ENCODE measurements around the gene PGBD5.

Gene PGBD5

DNA sequence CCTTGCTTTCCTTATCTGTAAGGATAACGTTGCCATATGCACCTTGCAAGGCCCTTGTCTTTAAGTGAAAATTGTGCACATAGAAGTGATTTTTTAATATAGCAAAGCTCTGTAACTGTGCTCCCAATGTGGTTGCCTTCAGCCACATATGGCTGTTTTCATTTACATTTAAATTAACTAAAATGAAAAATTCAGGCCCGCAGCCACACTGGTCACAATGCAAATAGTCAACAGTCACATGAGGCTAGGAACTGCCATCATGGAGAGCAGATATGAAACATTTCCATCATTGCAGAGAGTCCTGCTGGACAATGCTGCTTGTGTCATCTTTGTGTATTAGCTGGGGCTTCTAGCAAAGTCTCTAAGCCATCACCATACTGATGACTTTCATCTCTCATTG is 83.4 kb downstream of the PGBD5 start:
- DNase-seq (ENCODE audit: low read depth): no peak
- no peak overlapping the region for H3K4me3 ChIP-seq (replicated peaks; ENCODE audit: low read depth, low read length)
- TF ChIP-seq, protein P1, sequence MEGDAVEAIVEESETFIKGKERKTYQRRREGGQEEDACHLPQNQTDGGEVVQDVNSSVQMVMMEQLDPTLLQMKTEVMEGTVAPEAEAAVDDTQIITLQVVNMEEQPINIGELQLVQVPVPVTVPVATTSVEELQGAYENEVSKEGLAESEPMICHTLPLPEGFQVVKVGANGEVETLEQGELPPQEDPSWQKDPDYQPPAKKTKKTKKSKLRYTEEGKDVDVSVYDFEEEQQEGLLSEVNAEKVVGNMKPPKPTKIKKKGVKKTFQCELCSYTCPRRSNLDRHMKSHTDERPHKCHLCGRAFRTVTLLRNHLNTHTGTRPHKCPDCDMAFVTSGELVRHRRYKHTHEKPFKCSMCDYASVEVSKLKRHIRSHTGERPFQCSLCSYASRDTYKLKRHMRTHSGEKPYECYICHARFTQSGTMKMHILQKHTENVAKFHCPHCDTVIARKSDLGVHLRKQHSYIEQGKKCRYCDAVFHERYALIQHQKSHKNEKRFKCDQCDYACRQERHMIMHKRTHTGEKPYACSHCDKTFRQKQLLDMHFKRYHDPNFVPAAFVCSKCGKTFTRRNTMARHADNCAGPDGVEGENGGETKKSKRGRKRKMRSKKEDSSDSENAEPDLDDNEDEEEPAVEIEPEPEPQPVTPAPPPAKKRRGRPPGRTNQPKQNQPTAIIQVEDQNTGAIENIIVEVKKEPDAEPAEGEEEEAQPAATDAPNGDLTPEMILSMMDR (IDR thresholded peaks at IDR 0.05; ENCODE audit: low read length, missing control alignments): no peak

- TF ChIP-seq, protein P1 (IDR thresholded peaks at IDR 0.05; ENCODE audit: low read length, missing control alignments): no peak
- DNase-seq (ENCODE audit: low read depth): no peak
- H3K4me3 ChIP-seq (replicated peaks; ENCODE audit: low read depth, low read length): no peak overlapping the region
Observed at GRCh38 chr1:230342019-230342418, 84.1 kb downstream of the PGBD5 start.

DNA sequence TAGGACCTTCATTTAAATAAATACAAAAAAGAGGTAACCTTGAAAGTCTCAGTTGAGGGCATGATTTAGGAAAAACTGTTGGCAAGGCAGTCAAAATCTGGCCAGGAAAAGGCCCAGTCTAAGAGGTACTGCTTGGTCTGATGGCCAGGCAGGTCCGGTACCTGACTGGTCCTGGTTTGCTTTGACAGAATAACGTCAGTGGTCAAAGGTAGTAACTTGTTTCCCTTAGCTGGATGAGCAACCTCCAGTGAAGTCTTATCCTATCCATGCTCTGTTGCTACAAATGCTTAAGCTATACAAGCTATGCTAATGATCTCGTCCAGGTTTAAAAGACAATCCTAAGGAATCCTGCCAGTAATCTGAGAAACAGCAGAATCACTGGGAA is 85.0 kb downstream of the PGBD5 start:
- no peak overlapping the region for H3K4me3 ChIP-seq (replicated peaks; ENCODE audit: low read depth, low read length)
- TF ChIP-seq, protein P1 (IDR thresholded peaks at IDR 0.05; ENCODE audit: low read length, missing control alignments): no peak

DNA sequence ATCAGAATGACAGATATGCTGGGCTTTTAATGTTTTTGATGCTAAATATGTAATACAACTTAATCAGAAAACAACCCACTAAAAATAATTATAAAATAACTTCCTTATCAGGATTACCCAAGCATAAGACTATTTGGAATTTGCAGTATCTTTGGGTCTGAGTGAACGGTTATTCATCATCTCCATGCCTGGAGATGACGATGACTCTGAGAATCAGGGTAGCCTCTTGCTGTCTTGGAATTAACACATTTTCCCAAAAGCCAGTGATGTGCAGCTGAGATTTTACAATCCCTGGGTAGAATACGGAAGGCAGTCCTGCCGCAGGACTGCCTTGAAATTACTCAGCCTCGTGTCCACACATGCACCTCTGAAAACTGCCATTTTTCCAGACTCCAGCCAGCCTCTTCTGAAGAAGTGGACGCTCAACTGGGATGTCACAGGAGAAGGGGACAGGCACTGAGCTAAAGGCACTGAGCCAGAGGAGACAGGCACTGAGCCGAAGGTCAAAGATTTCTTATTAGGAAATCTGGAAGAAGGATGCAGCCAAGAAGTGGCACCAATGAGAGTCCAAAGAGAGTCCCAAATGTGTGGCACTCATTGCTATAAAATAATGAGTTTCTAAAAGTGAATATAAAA is 85.5 kb downstream of the PGBD5 start:
- no peak overlapping the region for H3K4me3 ChIP-seq (replicated peaks; ENCODE audit: low read depth, low read length)
- no peak for DNase-seq (ENCODE audit: low read depth)
- TF ChIP-seq, protein P1 (IDR thresholded peaks at IDR 0.05; ENCODE audit: low read length, missing control alignments): no peak

More for the DNA sequence above, 85.0 kb downstream of the PGBD5 start:
- DNase-seq (ENCODE audit: low read depth): no peak

GRCh38 chr1:230339033-230339432 is 87.1 kb downstream of the PGBD5 start:
- no peak for DNase-seq (ENCODE audit: low read depth)
- TF ChIP-seq, protein P1 (IDR thresholded peaks at IDR 0.05; ENCODE audit: low read length, missing control alignments): no peak
- no peak overlapping the region for H3K4me3 ChIP-seq (replicated peaks; ENCODE audit: low read depth, low read length)

- no peak overlapping the region for H3K4me3 ChIP-seq (replicated peaks; ENCODE audit: low read depth, low read length)
- TF ChIP-seq, protein P1 (IDR thresholded peaks at IDR 0.05; ENCODE audit: low read length, missing control alignments): no peak
- no peak for DNase-seq (ENCODE audit: low read depth)
Observed at GRCh38 chr1:230337266-230337665, 88.9 kb downstream of the PGBD5 start.

- H3K4me3 ChIP-seq (replicated peaks; ENCODE audit: low read depth, low read length): no peak overlapping the region
- DNase-seq (ENCODE audit: low read depth): peak; percentile 24
- TF ChIP-seq, protein P1 (IDR thresholded peaks at IDR 0.05; ENCODE audit: low read length, missing control alignments): no peak
Observed at GRCh38 chr1:230335861-230336522, 90.1 kb downstream of the PGBD5 start.

Data from fibroblast of pulmonary artery (primary cell).